Muscle of leg (tissue), 11 donors: ENCODE measurements around the gene LRMDA. TPM values are rescaled to one million over a fixed set of nuclear protein-coding genes. Genes with fewer than 3 reads are reported as not detected.
"Not testable (repeated sequence)": the region's sequence is repeated elsewhere in the genome, so short reads cannot be mapped to it uniquely, and the experiment has no call there.

Source experiments
- DNase-seq: peaks from one replicate; pipeline ENCODE4 v3.0.0; 2013
- H3K27ac ChIP-seq: one replicate; pipeline ENCODE4 v1.5.1; 2013; ENCODE audit warnings: mild to moderate bottlenecking, low read length, control low read depth
- H3K27me3 ChIP-seq: one replicate; pipeline ENCODE4 v1.6.1; 2013; ENCODE audit warnings: low read length; ENCODE audit not compliant: control insufficient read depth, insufficient read depth
- H3K36me3 ChIP-seq: one replicate; pipeline ENCODE4 v1.6.1; 2013; ENCODE audit warnings: low read length; ENCODE audit not compliant: control insufficient read depth, insufficient read depth
- H3K4me1 ChIP-seq: one replicate; pipeline ENCODE4 v1.6.1; 2013; ENCODE audit warnings: low read length; ENCODE audit not compliant: control insufficient read depth, insufficient read depth
- H3K4me3 ChIP-seq: one replicate; pipeline ENCODE4 v1.5.1; 2013; ENCODE audit warnings: low read length, control low read depth
- H3K9me3 ChIP-seq: replicated peaks from 2 replicates; pipeline ENCODE4 v1.6.1; 2013; ENCODE audit warnings: low read depth, low read length; ENCODE audit not compliant: control insufficient read depth
- WGBS: methylation state at CpG from one replicate; pipeline ENCODE4 v1.1.5; 2013; ENCODE audit warnings: missing lambda C conversion rate; ENCODE audit not compliant: insufficient coverage; 5-methylcytosine and 5-hydroxymethylcytosine counted together
- polyA plus RNA-seq, 8 donors: library from polyadenylated mRNA; unstranded; fragments of 120-200 nt; gene quantifications; one replicate each; pipeline versions ENCODE4 v1.2.1 to v1.2.3, GENCODE V29; 2013; ENCODE audit warnings: inconsistent platforms in 1 of 8, low replicate concordance in 1 of 8; ENCODE audit not compliant: insufficient read length in 8 of 8, insufficient read depth in 1 of 8
- total RNA-seq: library from RNA; stranded (reverse); fragments of 120-200 nt; gene quantifications from one replicate; pipeline ENCODE4 v1.2.4, GENCODE V29; 2013

LRMDA gene
- total and polyA plus RNA-seq, 9 donors: 4.8 to 7.9 (median 5.7) TPM

GRCh38 chr10:76584466-76584865 lies 1153.0 kb downstream of the LRMDA start:
- H3K9me3 ChIP-seq, H3K4me3 ChIP-seq, DNase-seq, H3K27ac ChIP-seq, H3K27me3 ChIP-seq, H3K36me3 ChIP-seq, H3K4me1 ChIP-seq: not testable (repeated sequence)
- WGBS: 87% methylated on average over 4 of the region's 9 CpGs

Other genes with a start within 250 kb of the LRMDA start
- gene VDAC2, start 220.8 kb upstream of the LRMDA start, total RNA-seq: 186 TPM
- gene VDAC2, start 220.8 kb upstream of the LRMDA start, polyA plus RNA-seq: 100 to 1,000 TPM; 236 to 334 (median 279) TPM
- 6.9 TPM for gene COMTD1, start 195.7 kb upstream of the LRMDA start, total RNA-seq
- gene COMTD1, start 195.7 kb upstream of the LRMDA start, polyA plus RNA-seq: 1 to 10 TPM; 3.5 to 8.4 (median 4.4) TPM
- 3.6 TPM for gene ZNF503, start 29.9 kb upstream of the LRMDA start, total RNA-seq
- gene ZNF503, start 29.9 kb upstream of the LRMDA start, polyA plus RNA-seq: 10 to 100 TPM in 7 of 8 donors, 1 to 10 TPM in 1; 8.0 to 19.1 (median 13.7) TPM